NB4 (cell line): ENCODE measurements around the gene HPS1.

Experiments
- CTCF ChIP-seq: IDR thresholded peaks from one replicate; pipeline ENCODE4 v1.5.1; 2012; ENCODE audit warnings: low read depth, low read length
- MAX ChIP-seq: IDR thresholded peaks from 2 replicates; pipeline ENCODE4 v1.6.1; 2011; ENCODE audit warnings: low read depth, low read length
- POLR2A ChIP-seq: IDR thresholded peaks from 2 replicates; pipeline ENCODE4 v1.6.1; 2011; ENCODE audit warnings: mild to moderate bottlenecking; ENCODE audit not compliant: insufficient read length; ENCODE audit errors: extremely low read depth

- TF ChIP-seq CTCF (no peak), POLR2A (no peak), MAX (no peak)
Observed at GRCh38 chr10:98488669-98489430, 42.1 kb upstream of the HPS1 start.
